GM12878 (cell line): Measurements from ENCODE around the gene DIRAS1. TPM values are rescaled to one million over a fixed set of nuclear protein-coding genes. Genes with fewer than 3 reads are reported as not detected.

Experiments
- ATAC-seq: fragments of 200-7000 bp; cut with Tn5 transposase; 3 replicates; pipeline ENCODE4 v1.9.1; 2020; ENCODE audit warnings: mild to moderate bottlenecking, moderate library complexity
- BruUV-seq: library from RNA; stranded (reverse); fragments of 400-500 nt; replicated peaks from 2 replicates; lab custom pipeline; 2021; lab: Mats Ljungman, UMichigan
- CTCF ChIA-PET: fragments of 300-600 bp; sonication (Branson Sonifier 250); formaldehyde crosslinking; extraction: SDS; loops from one replicate; lab custom pipeline; 2021; ENCODE audit warnings: inconsistent platforms; lab: Yijun Ruan, JAX
- POLR2A ChIA-PET: fragments of 350-600 bp; formaldehyde crosslinking; extraction: SDS; loops from one replicate; lab custom pipeline; 2021; ENCODE audit warnings: inconsistent platforms; lab: Charles Lee
- RAD21 ChIA-PET: fragments of 300-600 bp; sonication (Branson Sonifier 250); formaldehyde crosslinking; loops from one replicate; lab custom pipeline; 2023; ENCODE audit warnings: antibody characterized with exemption; ENCODE audit not compliant: unreplicated experiment; lab: Charles Lee
- SMC1A ChIA-PET: fragments of 300-600 bp; sonication (Branson Sonifier 250); formaldehyde crosslinking; loops from one replicate; lab custom pipeline; 2023; ENCODE audit not compliant: unreplicated experiment, uncharacterized antibody; lab: Charles Lee
- DNase-seq: peaks from one replicate; pipeline ENCODE4 v3.0.0-alpha.2; 2011; ENCODE audit warnings: low read depth, low spot score
- FAIRE-seq: peaks from 3 replicates; lab custom pipeline; 2011; peaks lifted over from hg19 to GRCh38; lab: Jason Lieb, UNC
- H2AFZ ChIP-seq: 2 replicates; pipeline ENCODE4 v1.6.0; 2011; ENCODE audit warnings: low read depth, low read length, control low read depth; ENCODE audit not compliant: control insufficient read depth
- H3K27ac ChIP-seq: 2 replicates; pipeline ENCODE4 v1.5.1; 2011; ENCODE audit warnings: control low read depth; ENCODE audit not compliant: control insufficient read depth, insufficient read depth
- H3K27me3 ChIP-seq, 2 experiments: replicated peaks in 1 of 2; 2 replicates each; pipeline versions ENCODE4 v1.6.0 to v1.6.1; 2011; ENCODE audit warnings: low read length in 1 of 2; ENCODE audit not compliant: control insufficient read depth in 2 of 2, insufficient read depth in 2 of 2
- H3K36me3 ChIP-seq, 2 experiments: 2 replicates each; pipeline ENCODE4 v1.5.1; 2011; ENCODE audit warnings: low read length in 1 of 2; ENCODE audit not compliant: control insufficient read depth in 2 of 2, insufficient read depth in 2 of 2
- H3K4me1 ChIP-seq: 2 replicates; pipeline ENCODE4 v1.6.1; 2011; ENCODE audit warnings: mild to moderate bottlenecking, low read length, moderate library complexity, mixed read lengths; ENCODE audit not compliant: control insufficient read depth, insufficient read depth
- H3K4me2 ChIP-seq: 2 replicates; pipeline ENCODE4 v1.6.0; 2011; ENCODE audit warnings: control low read depth; ENCODE audit not compliant: control insufficient read depth, insufficient read depth
- H3K4me3 ChIP-seq: fragments of 200-600 bp; sonication (generic); 2 replicates; pipeline ENCODE4 v1.5.1; 2016
- H3K79me2 ChIP-seq: 2 replicates; pipeline ENCODE4 v1.6.0; 2011; ENCODE audit warnings: low read length; ENCODE audit not compliant: control insufficient read depth, insufficient read depth
- H3K9ac ChIP-seq: 2 replicates; pipeline ENCODE4 v1.8.0; 2011; ENCODE audit warnings: low read length, control low read depth, mixed read lengths; ENCODE audit not compliant: control insufficient read depth, insufficient read depth
- H3K9me3 ChIP-seq: replicated peaks from 3 replicates; pipeline ENCODE4 v1.5.1; 2011; ENCODE audit warnings: mild to moderate bottlenecking, low read length; ENCODE audit not compliant: control insufficient read depth, insufficient read depth
- H4K20me1 ChIP-seq: 2 replicates; pipeline ENCODE4 v1.6.0; 2011; ENCODE audit not compliant: control insufficient read depth, insufficient read depth
- ASH2L ChIP-seq: fragments of 300-600, 200-600 bp; sonication (generic); IDR thresholded peaks from 2 replicates; pipeline ENCODE4 v1.6.1; 2017; ENCODE audit warnings: low read depth, mild to moderate bottlenecking, borderline replicate concordance
- BRCA1 ChIP-seq: IDR thresholded peaks from 2 replicates; pipeline ENCODE4 v1.6.1; 2011; ENCODE audit warnings: low read depth, low read length, improper control_type of control experiment
- EP300 ChIP-seq, 2 experiments: fragments of 150-350 bp in 1 of 2; IDR thresholded peaks; 2 replicates each; pipeline ENCODE4 v1.6.1; 2011 to 2012; ENCODE audit warnings: low read depth in 2 of 2, low read length in 2 of 2, borderline replicate concordance in 1 of 2, improper control_type of control experiment in 1 of 2, inconsistent platforms in 1 of 2; ENCODE audit not compliant: control insufficient read depth in 1 of 2
- IKZF1 ChIP-seq: fragments of 450-650 bp; conservative IDR thresholded peaks from 2 replicates; pipeline ENCODE4 v1.6.1; 2017; ENCODE audit warnings: antibody characterized with exemption, mild to moderate bottlenecking
- IRF5 ChIP-seq: fragments of 450-650 bp; IDR thresholded peaks from 2 replicates; pipeline ENCODE4 v1.6.1; 2017; ENCODE audit warnings: borderline replicate concordance
- LARP7 ChIP-seq: fragments of 450-650 bp; IDR thresholded peaks from 2 replicates; pipeline ENCODE4 v1.6.1; 2017; ENCODE audit warnings: mild to moderate bottlenecking
- POLR2A ChIP-seq: IDR thresholded peaks from 2 replicates; pipeline ENCODE4 v1.6.1; 2011; ENCODE audit warnings: low read depth, mild to moderate bottlenecking, low read length
- RELB ChIP-seq: fragments of 450-650 bp; IDR thresholded peaks from 2 replicates; pipeline ENCODE4 v1.6.1; 2017; ENCODE audit warnings: low read depth, mild to moderate bottlenecking, moderate library complexity
- SKIL ChIP-seq: fragments of 450-650 bp; IDR thresholded peaks from 2 replicates; pipeline ENCODE4 v1.6.1; 2017; ENCODE audit warnings: mild to moderate bottlenecking, low read depth, inconsistent platforms; ENCODE audit not compliant: poor library complexity, severe bottlenecking
- SREBF2 ChIP-seq: IDR thresholded peaks from 2 replicates; pipeline ENCODE4 v1.6.1; 2012; ENCODE audit warnings: mild to moderate bottlenecking, low read length
- ZNF24 ChIP-seq: fragments of 450-650 bp; IDR thresholded peaks from 2 replicates; pipeline ENCODE4 v1.6.1; 2017; ENCODE audit warnings: antibody characterized with exemption, mild to moderate bottlenecking
- WGBS: methylation state at CpG from one replicate; pipeline ENCODE4 v1.1.6; 2016; ENCODE audit warnings: low lambda C conversion rate; ENCODE audit not compliant: insufficient replicate concordance, insufficient coverage; ENCODE audit errors: missing lambda C conversion rate; 5-methylcytosine and 5-hydroxymethylcytosine counted together
- in situ Hi-C: fragments of 300-500 bp; cut with MboI; formaldehyde crosslinking; loops from 9 replicates; pipeline ENCODE4 v1.14.3; 2018; ENCODE audit warnings: mixed read lengths
- intact Hi-C: fragments of 100-400 bp; cut with micrococcal nuclease; formaldehyde crosslinking; loops from one replicate; pipeline ENCODE4 v1.14.2; 2022; ENCODE audit not compliant: unreplicated experiment
- polyA plus RNA-seq, 11 experiments: library from polyadenylated mRNA; depleted of rRNA in 4 of 11; unstranded in 6 of 11; stranded (reverse) in 5 of 11; fragments of >200 nt; fragmentation: Nextera tagmentation in 4 of 11; fragmentation: Illumina TruSeq in 1 of 11; extraction: Ambion mirVana in 4 of 11; extraction: Trizol in 1 of 11; gene quantifications; 1 replicate in 1 of 11; 2 replicates in 10 of 11; pipeline versions ENCODE4 v1.2.1 to v1.2.3, GENCODE V29; 2011 to 2016; ENCODE audit warnings: inconsistent platforms in 2 of 11, missing spikeins in 2 of 11, low read depth in 1 of 11
- total RNA-seq, 4 experiments: library from RNA; depleted of rRNA in 3 of 4; stranded (reverse); fragments of >200 nt in 3 of 4; fragmentation: Illumina TruSeq in 1 of 4; extraction: Trizol in 1 of 4; gene quantifications; 2 replicates each; pipeline versions ENCODE4 v1.2.1 to v1.2.3, GENCODE V29; 2013 to 2021
- TF ChIP-seq, protein P1 (sequence below): IDR thresholded peaks from 2 replicates; pipeline ENCODE4 v1.6.1; 2011; ENCODE audit warnings: low read depth, low read length, improper control_type of control experiment, borderline replicate concordance

DIRAS1 gene
- total and polyA plus RNA-seq, 10 of the 15 experiments (the other 5 are each of a cell fraction or from before 2014, with no cell fraction given) = 0.04 to 0.18 (median 0.08) TPM; not detected in 3

DNA sequence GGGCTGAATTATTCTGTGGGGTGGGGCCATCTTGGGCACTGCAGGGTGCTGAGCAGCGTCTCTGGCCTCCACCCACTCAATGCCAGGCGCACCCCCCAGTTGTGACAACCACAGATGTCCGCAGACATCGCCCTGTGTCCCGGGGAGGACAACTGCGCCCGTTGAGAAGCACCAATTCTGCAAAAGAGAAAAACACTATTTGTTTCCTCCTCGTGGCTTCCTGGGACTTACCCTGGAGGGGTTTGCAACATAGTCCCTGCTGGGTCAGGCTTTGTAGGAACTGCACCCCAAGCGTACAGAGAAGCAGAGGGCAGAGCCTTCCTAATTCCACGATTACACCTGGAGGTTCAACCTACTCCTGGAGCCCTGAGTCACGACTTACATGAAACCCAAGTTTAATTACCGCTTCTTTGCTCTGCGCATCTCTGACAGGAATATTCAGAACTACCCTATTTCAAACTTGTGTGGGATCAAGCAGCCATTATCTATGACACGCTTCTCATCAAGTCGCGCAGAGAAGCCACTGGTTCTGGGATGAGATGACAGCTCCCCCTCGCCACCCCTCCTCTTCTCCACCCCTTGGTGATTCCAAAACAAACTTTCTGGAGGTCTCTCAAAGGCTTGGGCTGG is 29.8 kb upstream of the DIRAS1 start:
- in situ Hi-C loops = loop anchor here (5.0 kb wide), 1 partner anchor 284 kb away; no protein-coding TSS in a partner anchor
- CTCF ChIA-PET = interaction anchor here (0.8 to 6.0 kb wide), 4 partner anchors 49 to 103 kb away, joined by 6 to 125 read pairs (median 12); no protein-coding TSS in a partner anchor
- POLR2A ChIA-PET = no interaction called here

More for the DNA sequence above, 29.8 kb upstream of the DIRAS1 start:
- 58% methylated on average over 17 of the region's 17 CpGs for WGBS
- Histone ChIP-seq H3K4me2 (no peak overlapping the region), H3K27me3 (no peaks in the 10 kb centered on the region), H3K4me3 (no peak overlapping the region), H3K27ac (no peak overlapping the region), H3K79me2 (no peaks in the 10 kb centered on the region), H3K4me1 (peaks cover 17% of the 10 kb centered on the region), H2AFZ (no peak overlapping the region), H3K36me3 (peaks cover 0 to 11% of the 10 kb centered on the region in 2 experiments; a peak in 2 of 4 replicates), H3K9ac (no peak overlapping the region), H3K9me3 (no peaks in the 10 kb centered on the region), H4K20me1 (no peaks in the 10 kb centered on the region)
- ChIA-PET RAD21 (interaction anchor here (3.5 kb wide), 1 partner anchor 102 kb away, joined by 45 read pairs; no protein-coding TSS in a partner anchor), SMC1A (interaction anchor here (2.1 to 3.1 kb wide), 4 partner anchors 32 to 109 kb away, joined by 6 to 50 read pairs (median 7); partner anchors contain the start of gene SGTA)
- ATAC-seq = no peak
- TF ChIP-seq SKIL (no peak), ZNF24 (no peak), RELB (no peak), POLR2A (no peak), BRCA1 (no peak), EP300 (IDR thresholded peaks at IDR 0.05; ENCODE audit: borderline replicate concordance in 1 of 2, control insufficient read depth in 1 of 2, low read depth in 2 of 2, low read length in 2 of 2) (no peak), IKZF1 (no peak), LARP7 (no peak), IRF5 (no peak), ASH2L (no peak), SREBF2 (no peak)
- TF ChIP-seq, protein P1, sequence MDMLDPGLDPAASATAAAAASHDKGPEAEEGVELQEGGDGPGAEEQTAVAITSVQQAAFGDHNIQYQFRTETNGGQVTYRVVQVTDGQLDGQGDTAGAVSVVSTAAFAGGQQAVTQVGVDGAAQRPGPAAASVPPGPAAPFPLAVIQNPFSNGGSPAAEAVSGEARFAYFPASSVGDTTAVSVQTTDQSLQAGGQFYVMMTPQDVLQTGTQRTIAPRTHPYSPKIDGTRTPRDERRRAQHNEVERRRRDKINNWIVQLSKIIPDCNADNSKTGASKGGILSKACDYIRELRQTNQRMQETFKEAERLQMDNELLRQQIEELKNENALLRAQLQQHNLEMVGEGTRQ = no peak
- intact Hi-C loops = no loop called here
- no peak for DNase-seq
- no peak for FAIRE-seq
- BruUV-seq = no TSS peak
